Gastroesophageal sphincter (tissue), 4 donors: Measurements from ENCODE around the gene CCDC9. TPM values are rescaled to one million over a fixed set of nuclear protein-coding genes. Genes with fewer than 3 reads are reported as not detected.

Source experiments
- ATAC-seq: fragments of 150-250 bp; one replicate; pipeline ENCODE4 v1.9.1; 2016; ENCODE audit warnings: mild to moderate bottlenecking, moderate library complexity
- H3K27ac ChIP-seq, 4 donors: fragments of 200-600 bp; sonication (generic) in 3 of 4; 1 replicate in 3 of 4; 2 replicates in 1 of 4; pipeline ENCODE4 v1.5.1; 2016 to 2019
- H3K27me3 ChIP-seq: fragments of 200-600 bp; sonication (generic); one replicate; pipeline ENCODE4 v1.5.1; 2019
- H3K36me3 ChIP-seq, 2 donors: fragments of 200-600 bp; sonication (generic); one replicate each; pipeline ENCODE4 v1.5.1; 2019; ENCODE audit warnings: control low read depth in 1 of 2
- H3K4me1 ChIP-seq, 3 donors: fragments of 200-600 bp; sonication (generic); 1 replicate in 2 of 3; 2 replicates in 1 of 3; pipeline ENCODE4 v1.5.1; 2016 to 2019; ENCODE audit warnings: control low read depth in 2 of 3
- H3K4me3 ChIP-seq, 2 donors: fragments of 200-600 bp; sonication (generic); one replicate each; pipeline ENCODE4 v1.5.1; 2019; ENCODE audit warnings: mild to moderate bottlenecking in 1 of 2, moderate library complexity in 1 of 2
- H3K9me3 ChIP-seq, 3 donors: fragments of 200-600 bp; sonication (generic); one replicate each; pipeline ENCODE4 v1.5.1; 2017 to 2019; ENCODE audit warnings: control low read depth in 2 of 3
- CTCF ChIP-seq, 4 experiments: fragments of 200-600 bp in 2 of 4; fragments of 450-650 bp in 2 of 4; sonication (generic) in 1 of 4; IDR thresholded peaks; one replicate each; pipeline ENCODE4 v1.5.1; 2017 to 2019; ENCODE audit warnings: antibody characterized with exemption in 4 of 4, mild to moderate bottlenecking in 2 of 4, moderate library complexity in 2 of 4
- EP300 ChIP-seq: sonication (generic); formaldehyde crosslinking; IDR thresholded peaks from one replicate; pipeline ENCODE4 v1.6.1; 2017; ENCODE audit warnings: antibody characterized with exemption, mild to moderate bottlenecking
- POLR2A ChIP-seq, 2 donors: fragments of 450-650 bp; IDR thresholded peaks; one replicate each; pipeline ENCODE4 v1.6.1; 2017; ENCODE audit warnings: antibody characterized with exemption in 2 of 2, mild to moderate bottlenecking in 2 of 2, moderate library complexity in 1 of 2
- POLR2AphosphoS5 ChIP-seq: sonication (generic); formaldehyde crosslinking; IDR thresholded peaks from one replicate; pipeline ENCODE4 v1.6.1; 2017; ENCODE audit warnings: antibody characterized with exemption
- WGBS, 2 donors: methylation state at CpG; one replicate each; pipeline ENCODE4 v1.1.5; 2018; ENCODE audit warnings: low coverage in 1 of 2; 5-methylcytosine and 5-hydroxymethylcytosine counted together
- total RNA-seq, 4 donors: library from RNA; depleted of rRNA; stranded (reverse); fragments of >200 nt; gene quantifications; one replicate each; pipeline ENCODE4 v1.1.0, GENCODE V29; 2016

CCDC9 gene
- total RNA-seq, result 10 to 100 TPM; 17.3 to 36.9 (median 28.5) TPM

DNA sequence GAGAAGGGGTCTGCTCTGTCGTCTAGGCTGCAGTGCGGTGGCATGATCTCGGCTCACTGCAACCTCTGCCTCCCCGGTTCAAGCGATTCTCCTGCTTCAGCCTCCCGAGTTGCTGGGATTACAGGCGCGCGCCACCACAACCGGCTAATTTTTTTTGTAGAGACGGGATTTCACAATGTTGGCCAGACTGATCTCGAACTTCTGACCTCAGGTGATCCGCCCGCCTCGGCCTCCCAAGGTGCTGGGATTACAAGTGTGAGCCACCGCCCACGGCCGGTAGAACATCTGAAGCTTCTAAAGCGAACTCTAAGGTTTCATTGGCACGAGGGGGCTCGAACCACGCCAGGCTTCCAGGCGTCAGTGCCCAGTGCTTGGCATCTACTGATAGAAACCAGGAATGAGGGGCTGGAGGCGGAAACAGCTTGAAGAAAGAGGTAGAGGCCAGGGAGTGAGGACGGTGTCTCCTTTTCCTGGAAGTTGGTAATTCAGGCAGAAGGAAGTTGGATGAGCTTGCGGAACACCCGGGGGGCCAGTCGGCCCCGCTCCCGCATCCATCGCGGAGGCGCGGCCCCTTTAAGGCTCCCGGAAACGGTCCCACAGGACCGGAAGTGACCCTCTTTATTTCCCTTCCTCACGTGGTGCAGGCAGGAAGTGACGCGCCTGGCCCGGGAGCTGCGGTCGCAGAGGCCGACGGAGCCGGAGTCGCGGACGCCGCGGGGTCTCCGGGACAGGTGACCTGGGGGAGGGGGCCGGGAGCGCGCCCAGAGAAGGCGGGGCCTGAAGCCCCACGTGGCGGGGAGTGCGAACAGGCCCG, at the start of gene CCDC9:
Gene CCDC9 (plus strand): TSS at position 647 of the 814 bp plus-strand sequence. CDS start 1,876 bp downstream, outside the sequence.
- peak; percentile 73 for ATAC-seq
- H3K4me3 ChIP-seq, result peak within 1 kb of the TSS; percentile 37 to 61
- 20 to 60% methylated on average over 1 to 7 of the region's 60 CpGs for WGBS, 2 donors
- peak within 1 kb of the TSS; percentile 67 to 99 (median 90) for H3K27ac ChIP-seq
- peaks cover 3 to 47% (median 16%) of the 10 kb centered on the region in 3 donors for H3K4me1 ChIP-seq
- TF ChIP-seq POLR2A (IDR thresholded peaks at IDR 0.05) (peak; percentile 83 to 95), EP300 (no peak), POLR2AphosphoS5 (peak; percentile 94)
- no peaks in the 10 kb centered on the region for H3K9me3 ChIP-seq
- H3K36me3 ChIP-seq, result peaks cover 0 to 30% of the 10 kb centered on the region in 2 donors
- H3K27me3 ChIP-seq, result no peaks in the 10 kb centered on the region

GRCh38 chr19:47209319-47210179, 46.8 kb upstream of the CCDC9 start:
- peaks cover 0 to 18% (median 0%) of the 10 kb centered on the region in 3 donors for H3K4me1 ChIP-seq
- peak overlapping the region in 3 of 4 donors; percentile 61 to 76 (median 71) for H3K27ac ChIP-seq
- WGBS, 2 donors, result 63 to 74% methylated on average over 1 to 4 of the region's 13 CpGs
- TF ChIP-seq CTCF (IDR thresholded peaks at IDR 0.05), result no peak
- TF ChIP-seq EP300, result no peak
- peaks cover 0 to 56% of the 10 kb centered on the region in 2 donors for H3K36me3 ChIP-seq
- no peaks in the 10 kb centered on the region for H3K27me3 ChIP-seq
- H3K4me3 ChIP-seq, result no peak overlapping the region
- ATAC-seq, result no peak
- no peaks in the 10 kb centered on the region for H3K9me3 ChIP-seq

DNA sequence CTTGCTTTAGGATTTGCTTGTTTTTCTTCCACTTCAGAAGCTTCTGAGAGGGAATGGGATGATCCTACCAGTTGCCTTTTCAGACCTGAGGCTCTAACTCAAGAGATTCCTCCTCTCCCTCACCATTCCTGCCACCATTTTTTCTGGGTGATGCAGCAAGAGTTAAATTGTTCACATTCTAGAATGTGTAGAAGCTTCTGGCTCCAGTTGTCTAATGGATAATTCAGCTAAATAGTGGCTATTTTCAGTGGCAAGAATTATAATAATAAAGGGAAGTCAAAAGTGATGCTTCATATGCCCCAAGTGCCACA, 46.2 kb upstream of the CCDC9 start:
- Histone ChIP-seq H3K4me3 (no peak overlapping the region), H3K4me1 (peaks cover 0 to 18% (median 0%) of the 10 kb centered on the region in 3 donors), H3K27ac (peak overlapping the region in 3 of 4 donors; percentile 61 to 76 (median 71)), H3K9me3 (no peaks in the 10 kb centered on the region), H3K36me3 (peaks cover 0 to 50% of the 10 kb centered on the region in 2 donors), H3K27me3 (no peaks in the 10 kb centered on the region)
- TF ChIP-seq POLR2A (IDR thresholded peaks at IDR 0.05) (no peak), EP300 (no peak), CTCF (IDR thresholded peaks at IDR 0.05) (no peak), POLR2AphosphoS5 (no peak)
- no peak for ATAC-seq

DNA sequence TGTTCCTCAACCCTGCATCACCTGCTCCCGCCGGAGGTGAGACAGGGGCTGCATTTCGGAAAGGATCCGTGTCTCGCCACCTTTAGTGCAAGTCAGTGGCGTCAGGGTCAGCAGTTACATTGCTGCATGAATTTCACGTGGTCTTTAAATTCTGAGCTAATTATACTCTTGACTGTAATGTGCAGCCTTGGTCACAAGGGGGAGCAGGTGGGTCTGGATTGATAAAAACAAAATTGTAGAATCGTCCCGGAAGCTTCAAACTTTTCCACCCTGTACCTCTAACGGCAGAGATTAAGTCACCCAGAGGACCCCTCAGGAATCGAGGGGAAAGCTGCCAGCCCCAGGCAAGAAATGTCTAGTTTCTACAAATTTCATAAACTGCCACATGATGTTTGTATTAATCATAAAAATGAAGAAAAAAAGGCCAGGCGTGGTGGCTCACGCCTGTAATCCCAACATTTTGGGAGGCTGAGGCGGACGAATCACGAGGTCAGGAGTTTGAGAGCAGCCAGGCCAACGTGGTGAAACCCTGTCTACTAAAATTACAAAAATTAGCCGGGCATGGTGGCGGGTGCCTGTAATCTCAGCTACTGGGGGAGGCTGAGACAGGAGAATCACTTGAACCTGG, 45.5 kb upstream of the CCDC9 start:
- peak in 3 of 4 experiments; percentile 87 to 90 (median 88) for TF ChIP-seq CTCF (IDR thresholded peaks at IDR 0.05)
- no peak for TF ChIP-seq POLR2A (IDR thresholded peaks at IDR 0.05)
- 30 to 32% methylated on average over 11 to 17 of the region's 19 CpGs for WGBS, 2 donors
- H3K27ac ChIP-seq, result peak overlapping the region; percentile 35 to 76 (median 66)
- H3K4me3 ChIP-seq, result no peak overlapping the region
- peak; percentile 78 for ATAC-seq
- no peaks in the 10 kb centered on the region for H3K27me3 ChIP-seq
- H3K36me3 ChIP-seq, result peaks cover 0 to 44% of the 10 kb centered on the region in 2 donors
- no peaks in the 10 kb centered on the region for H3K9me3 ChIP-seq
- H3K4me1 ChIP-seq, result peaks cover 0 to 18% (median 0%) of the 10 kb centered on the region in 3 donors

- Histone ChIP-seq H3K4me3 (no peak overlapping the region), H3K27ac (no peak overlapping the region), H3K27me3 (no peaks in the 10 kb centered on the region), H3K9me3 (no peaks in the 10 kb centered on the region), H3K4me1 (peaks cover 0 to 9% (median 0%) of the 10 kb centered on the region in 3 donors), H3K36me3 (peaks cover 0 to 6% of the 10 kb centered on the region in 2 donors)
- WGBS, 2 donors, result 96 to 97% methylated on average over 3 of the region's 5 CpGs
- no peak for ATAC-seq
- no peak for TF ChIP-seq POLR2AphosphoS5
- no peak for TF ChIP-seq POLR2A (IDR thresholded peaks at IDR 0.05)
- TF ChIP-seq CTCF (IDR thresholded peaks at IDR 0.05), result no peak
- no peak for TF ChIP-seq EP300
Observed at GRCh38 chr19:47215581-47215980, 40.7 kb upstream of the CCDC9 start.
